GM23338 (cell line): ENCODE data around the gene MCTP2. TPM values are rescaled to one million over a fixed set of nuclear protein-coding genes. Genes with fewer than 3 reads are reported as not detected.

Source experiments
- ATAC-seq: fragments of 200-7000 bp; cut with Tn5 transposase; 3 replicates; pipeline ENCODE4 v1.9.1; 2020
- DNase-seq: peaks from one replicate; pipeline ENCODE4 v3.0.0-alpha.2; 2015; ENCODE audit warnings: low spot score
- H2AFZ ChIP-seq: fragments of 200-600 bp; sonication (generic); 2 replicates; pipeline ENCODE4 v1.8.0; 2016; ENCODE audit warnings: antibody characterized with exemption, mild to moderate bottlenecking, moderate library complexity
- H3F3A ChIP-seq: fragments of 200-600 bp; sonication (generic); replicated peaks from 2 replicates; pipeline ENCODE4 v1.8.0; 2017; ENCODE audit warnings: antibody characterized with exemption, mixed run types, low read depth
- H3K27ac ChIP-seq: fragments of 200-600 bp; sonication (generic); 2 replicates; pipeline ENCODE4 v1.6.1; 2016; ENCODE audit warnings: low read depth
- H3K27me3 ChIP-seq: fragments of 200-600 bp; sonication (generic); 2 replicates; pipeline ENCODE4 v1.8.0; 2016; ENCODE audit warnings: mild to moderate bottlenecking, mixed run types, moderate library complexity; ENCODE audit not compliant: insufficient read depth
- H3K36me3 ChIP-seq: fragments of 200-600 bp; sonication (generic); 2 replicates; pipeline ENCODE4 v1.8.0; 2016; ENCODE audit warnings: mild to moderate bottlenecking; ENCODE audit not compliant: insufficient read depth
- H3K4me1 ChIP-seq: fragments of 200-600 bp; sonication (generic); 2 replicates; pipeline ENCODE4 v1.8.0; 2016; ENCODE audit warnings: mild to moderate bottlenecking, moderate library complexity; ENCODE audit not compliant: insufficient read depth
- H3K4me2 ChIP-seq: fragments of 200-600 bp; sonication (generic); 2 replicates; pipeline ENCODE4 v1.7.1; 2017; ENCODE audit warnings: mixed run types
- H3K4me3 ChIP-seq: fragments of 200-600 bp; sonication (generic); 2 replicates; pipeline ENCODE4 v1.6.1; 2016; ENCODE audit warnings: mixed run types
- H3K79me2 ChIP-seq: fragments of 200-600 bp; sonication (generic); replicated peaks from 2 replicates; pipeline ENCODE4 v1.8.0; 2017; ENCODE audit warnings: mild to moderate bottlenecking; ENCODE audit not compliant: insufficient read depth
- H3K9me2 ChIP-seq: fragments of 200-600 bp; sonication (generic); 2 replicates; pipeline ENCODE4 v1.8.0; 2017; ENCODE audit not compliant: insufficient read depth
- H4K20me1 ChIP-seq: fragments of 200-600 bp; sonication (generic); replicated peaks from 2 replicates; pipeline ENCODE4 v1.8.0; 2017; ENCODE audit warnings: mild to moderate bottlenecking; ENCODE audit not compliant: insufficient read depth
- H3K27ac Mint-ChIP-seq: 2 replicates; pipeline ENCODE4 v1.8.0; 2020; ENCODE audit warnings: inconsistent platforms, mild to moderate bottlenecking, moderate library complexity, mixed read lengths
- H3K27me3 Mint-ChIP-seq: 3 replicates; pipeline ENCODE4 v1.8.0; 2022; ENCODE audit warnings: low read depth, mild to moderate bottlenecking, moderate library complexity, mixed read lengths, inconsistent platforms; ENCODE audit not compliant: insufficient read depth, poor library complexity
- H3K36me3 Mint-ChIP-seq: 3 replicates; pipeline ENCODE4 v1.8.0; 2021; ENCODE audit warnings: low read depth, mild to moderate bottlenecking, inconsistent platforms, moderate library complexity, mixed read lengths
- H3K4me1 Mint-ChIP-seq: 3 replicates; pipeline ENCODE4 v1.8.0; 2020; ENCODE audit warnings: mild to moderate bottlenecking, inconsistent platforms, mixed read lengths
- H3K4me3 Mint-ChIP-seq: 3 replicates; pipeline ENCODE4 v1.8.0; 2021; ENCODE audit warnings: moderate library complexity, mild to moderate bottlenecking, inconsistent platforms, mixed read lengths
- H3K9me3 Mint-ChIP-seq: 3 replicates; pipeline ENCODE4 v1.8.0; 2020; ENCODE audit warnings: moderate library complexity, mild to moderate bottlenecking, inconsistent platforms, mixed read lengths
- CREB1 ChIP-seq: fragments of 250-450 bp; sonication (Bioruptor Pico); IDR thresholded peaks from 2 replicates; pipeline ENCODE4 v1.5.0; 2020; ENCODE audit warnings: low read depth, mild to moderate bottlenecking, moderate library complexity
- CTCF ChIP-seq, 2 experiments: fragments of 200-600 bp in 1 of 2; sonication (generic) in 1 of 2; conservative IDR thresholded peaks; 2 replicates each; pipeline versions ENCODE4 v1.5.1 to v1.6.1; 2016 to 2017; ENCODE audit warnings: antibody characterized with exemption in 2 of 2, low read depth in 2 of 2, mild to moderate bottlenecking in 2 of 2, moderate library complexity in 1 of 2
- ETS1 ChIP-seq: IDR thresholded peaks from 2 replicates; pipeline ENCODE4 v1.6.1; 2016; ENCODE audit warnings: antibody characterized with exemption
- EZH2 ChIP-seq: fragments of 200-600 bp; sonication (generic); IDR thresholded peaks from one replicate; pipeline ENCODE4 v1.8.0; 2017; ENCODE audit warnings: antibody characterized with exemption, mild to moderate bottlenecking, low read depth; ENCODE audit not compliant: unreplicated experiment
- EZH2phosphoT487 ChIP-seq: fragments of 200-600 bp; sonication (generic); IDR thresholded peaks from one replicate; pipeline ENCODE4 v1.8.1; 2018; ENCODE audit warnings: antibody characterized with exemption; ENCODE audit not compliant: unreplicated experiment
- JUNB ChIP-seq: IDR thresholded peaks from one replicate; pipeline ENCODE4 v1.6.1; 2016; ENCODE audit warnings: antibody characterized with exemption; ENCODE audit not compliant: unreplicated experiment
- NANOG ChIP-seq: IDR thresholded peaks from 2 replicates; pipeline ENCODE4 v1.6.1; 2016; ENCODE audit warnings: antibody characterized with exemption, borderline replicate concordance
- REST ChIP-seq: IDR thresholded peaks from one replicate; pipeline ENCODE4 v1.6.1; 2018; ENCODE audit warnings: antibody characterized with exemption; ENCODE audit not compliant: unreplicated experiment
- STAT1 ChIP-seq: IDR thresholded peaks from one replicate; pipeline ENCODE4 v1.6.1; 2016; ENCODE audit warnings: antibody characterized with exemption; ENCODE audit not compliant: unreplicated experiment
- ZNF114 ChIP-seq: fragments of 250-450 bp; sonication (Bioruptor Pico); IDR thresholded peaks from 2 replicates; pipeline ENCODE4 v1.5.0; 2020; ENCODE audit warnings: mild to moderate bottlenecking, moderate library complexity
- ZNF331 ChIP-seq: fragments of 250-450 bp; sonication (Bioruptor Pico); IDR thresholded peaks from 2 replicates; pipeline ENCODE4 v1.5.0; 2020; ENCODE audit warnings: low read depth, mild to moderate bottlenecking, moderate library complexity
- ZNF462 ChIP-seq: fragments of 250-450 bp; sonication (Bioruptor Pico); IDR thresholded peaks from 2 replicates; pipeline ENCODE4 v1.5.0; 2020; ENCODE audit warnings: mild to moderate bottlenecking, moderate library complexity
- polyA plus RNA-seq: library from polyadenylated mRNA; unstranded; fragments of >200 nt; fragmentation: Nextera tagmentation; extraction: Ambion mirVana; gene quantifications from 2 replicates; pipeline ENCODE4 v1.2.1, GENCODE V29; 2016
- total RNA-seq: library from RNA; depleted of rRNA; stranded (reverse); fragments of >200 nt; shearing (Covaris generic); gene quantifications from 2 replicates; pipeline ENCODE4 v1.2.3, GENCODE V29; 2014

MCTP2 gene
- total and polyA plus RNA-seq, 2 experiments from 2014 or later = 1.8 to 5.5 TPM

- no peak overlapping the region for H3K27ac ChIP-seq
- H3K4me2 ChIP-seq = no peak overlapping the region
- no peaks in the 10 kb centered on the region for H3K27me3 ChIP-seq
- H3K36me3 ChIP-seq = no peaks in the 10 kb centered on the region
- H2AFZ ChIP-seq = no peak overlapping the region
- no peak for ATAC-seq
- no peaks in the 10 kb centered on the region for H3K4me1 Mint-ChIP-seq
- 0 out of 2 replicates have a peak, but pooled peaks cover 2% of the 10 kb centered on the region for H3K9me2 ChIP-seq
- DNase-seq = no peak
- H3K9me3 Mint-ChIP-seq = no peaks in the 10 kb centered on the region
- H3K27me3 Mint-ChIP-seq = no peaks in the 10 kb centered on the region
- H3K4me3 ChIP-seq = no peak overlapping the region
- H3F3A ChIP-seq = no peaks in the 10 kb centered on the region
- H3K27ac Mint-ChIP-seq = no peak overlapping the region
- H4K20me1 ChIP-seq = no peaks in the 10 kb centered on the region
- no peaks in the 10 kb centered on the region for H3K4me1 ChIP-seq
- no peaks in the 10 kb centered on the region for H3K36me3 Mint-ChIP-seq
- no peak for TF ChIP-seq ZNF114
- TF ChIP-seq EZH2phosphoT487 = no peak
- no peak for TF ChIP-seq CREB1 (CRISPR knock-in tag)
- TF ChIP-seq JUNB = no peak
- TF ChIP-seq CTCF (conservative IDR thresholded peaks at IDR 0.05; ENCODE audit: low read depth in 2 of 2) = no peak
- TF ChIP-seq STAT1 = no peak
- TF ChIP-seq ETS1 = no peak
- TF ChIP-seq EZH2 = no peak
- TF ChIP-seq NANOG = no peak
- no peak for TF ChIP-seq REST
- TF ChIP-seq ZNF462 = no peak
- no peak for TF ChIP-seq ZNF331
- no peak overlapping the region for H3K4me3 Mint-ChIP-seq
- no peaks in the 10 kb centered on the region for H3K79me2 ChIP-seq
Observed at GRCh38 chr15:94259863-94260262, 28.5 kb downstream of the MCTP2 start.
